WERI-Rb-1 (cell line): Measurements from ENCODE around the gene PRDM11.

Source experiments
- DNase-seq: peaks from one replicate; pipeline ENCODE4 v3.0.0-alpha.2; 2020
- H3K27ac ChIP-seq: fragments of 250-450 bp; sonication (Bioruptor Pico); 2 replicates; pipeline ENCODE4 v1.5.1; 2020; ENCODE audit warnings: mild to moderate bottlenecking, moderate library complexity
- H3K27me3 ChIP-seq: fragments of 250-450 bp; sonication (Bioruptor Pico); 2 replicates; pipeline ENCODE4 v1.5.1; 2021; ENCODE audit warnings: mild to moderate bottlenecking, low read depth, moderate library complexity; ENCODE audit not compliant: insufficient read depth, severe bottlenecking
- H3K36me3 ChIP-seq: fragments of 250-450 bp; sonication (Bioruptor Pico); 2 replicates; pipeline ENCODE4 v1.5.1; 2020; ENCODE audit warnings: mild to moderate bottlenecking, moderate library complexity
- H3K4me3 ChIP-seq: 2 replicates; pipeline ENCODE4 v1.5.1; 2011; ENCODE audit warnings: low read depth, mild to moderate bottlenecking, control low read depth, low read length
- H3K9me3 ChIP-seq: fragments of 250-450 bp; sonication (Bioruptor Pico); 2 replicates; pipeline ENCODE4 v1.5.1; 2021; ENCODE audit warnings: mild to moderate bottlenecking, moderate library complexity; ENCODE audit not compliant: severe bottlenecking
- TF ChIP-seq, protein P1 (sequence below): IDR thresholded peaks from 2 replicates; pipeline ENCODE4 v1.5.1; 2011; ENCODE audit warnings: low read depth, mild to moderate bottlenecking, control low read depth, inconsistent platforms, low read length

The PRDM11 gene

GRCh38 chr11:45143494-45143893 is 2.9 kb upstream of the PRDM11 start:
- Histone ChIP-seq H3K9me3 (no peaks in the 10 kb centered on the region), H3K27me3 (peaks cover 3% of the 10 kb centered on the region), H3K36me3 (no peaks in the 10 kb centered on the region), H3K27ac (no peak overlapping the region), H3K4me3 (no peak overlapping the region)
- no peak for DNase-seq
- TF ChIP-seq, protein P1, sequence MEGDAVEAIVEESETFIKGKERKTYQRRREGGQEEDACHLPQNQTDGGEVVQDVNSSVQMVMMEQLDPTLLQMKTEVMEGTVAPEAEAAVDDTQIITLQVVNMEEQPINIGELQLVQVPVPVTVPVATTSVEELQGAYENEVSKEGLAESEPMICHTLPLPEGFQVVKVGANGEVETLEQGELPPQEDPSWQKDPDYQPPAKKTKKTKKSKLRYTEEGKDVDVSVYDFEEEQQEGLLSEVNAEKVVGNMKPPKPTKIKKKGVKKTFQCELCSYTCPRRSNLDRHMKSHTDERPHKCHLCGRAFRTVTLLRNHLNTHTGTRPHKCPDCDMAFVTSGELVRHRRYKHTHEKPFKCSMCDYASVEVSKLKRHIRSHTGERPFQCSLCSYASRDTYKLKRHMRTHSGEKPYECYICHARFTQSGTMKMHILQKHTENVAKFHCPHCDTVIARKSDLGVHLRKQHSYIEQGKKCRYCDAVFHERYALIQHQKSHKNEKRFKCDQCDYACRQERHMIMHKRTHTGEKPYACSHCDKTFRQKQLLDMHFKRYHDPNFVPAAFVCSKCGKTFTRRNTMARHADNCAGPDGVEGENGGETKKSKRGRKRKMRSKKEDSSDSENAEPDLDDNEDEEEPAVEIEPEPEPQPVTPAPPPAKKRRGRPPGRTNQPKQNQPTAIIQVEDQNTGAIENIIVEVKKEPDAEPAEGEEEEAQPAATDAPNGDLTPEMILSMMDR: no peak

- Histone ChIP-seq H3K36me3 (no peaks in the 10 kb centered on the region), H3K27ac (no peak overlapping the region)
- TF ChIP-seq, protein P1: no peak
These were observed 2.0 kb upstream of the PRDM11 start for GRCh38 chr11:45144126-45145082.

GRCh38 chr11:45145083-45145378 is 1.4 kb upstream of the PRDM11 start:
- DNase-seq: no peak
- peaks cover 4% of the 10 kb centered on the region for H3K9me3 ChIP-seq
- no peaks in the 10 kb centered on the region for H3K36me3 ChIP-seq
- TF ChIP-seq, protein P1: no peak
- H3K4me3 ChIP-seq: no peak overlapping the region
- peaks cover 3% of the 10 kb centered on the region for H3K27me3 ChIP-seq
- H3K27ac ChIP-seq: no peak overlapping the region

More at GRCh38 chr11:45144126-45145082, 2.0 kb upstream of the PRDM11 start:
- no peak for DNase-seq
- Histone ChIP-seq H3K9me3 (peaks cover under 1% of the 10 kb centered on the region), H3K4me3 (no peak overlapping the region), H3K27me3 (peaks cover 3% of the 10 kb centered on the region)

DNA sequence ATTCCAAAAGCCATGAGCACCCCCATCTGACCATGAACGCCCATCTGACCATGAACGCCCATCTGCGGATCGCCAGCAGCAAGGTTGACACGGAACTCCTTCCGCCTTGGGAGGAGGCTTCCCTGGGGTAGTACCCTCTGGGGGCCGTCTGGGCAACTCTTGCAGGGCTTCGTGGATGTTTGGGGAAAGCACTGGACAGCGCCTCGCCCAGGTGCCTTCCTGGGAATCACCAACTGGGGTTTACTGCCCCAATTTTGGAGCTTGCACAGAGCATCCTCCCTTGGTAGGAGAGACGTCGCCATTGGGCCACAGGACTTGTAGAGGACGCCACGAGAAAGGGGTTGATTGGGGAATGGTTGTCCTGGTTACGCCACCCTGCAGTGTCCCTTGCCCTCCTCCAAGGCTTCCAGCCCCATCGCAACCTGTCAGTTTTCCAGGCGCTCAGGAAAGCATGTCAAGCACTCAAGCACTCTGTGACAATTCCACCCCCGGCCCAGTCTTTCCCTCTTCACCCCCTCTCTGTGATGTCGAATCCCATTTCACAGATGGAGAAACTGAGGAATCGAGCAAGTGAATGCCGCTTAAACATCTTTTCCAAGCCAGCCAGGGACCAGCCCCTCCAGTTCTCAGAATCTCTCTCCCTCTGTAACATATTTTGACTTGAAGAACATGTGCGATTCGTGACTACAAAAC is 914 bp upstream of the PRDM11 start:
- peaks cover 4% of the 10 kb centered on the region for H3K9me3 ChIP-seq
- H3K27ac ChIP-seq: no peak overlapping the region
- no peak for DNase-seq
- H3K36me3 ChIP-seq: no peaks in the 10 kb centered on the region
- TF ChIP-seq, protein P1: no peak
- peaks cover 3% of the 10 kb centered on the region for H3K27me3 ChIP-seq
- H3K4me3 ChIP-seq: peak overlapping the region; percentile 68

GRCh38 chr11:45147017-45147728 is 734 bp downstream of the PRDM11 start:
- Histone ChIP-seq H3K27me3 (peaks cover 3% of the 10 kb centered on the region), H3K4me3 (peak overlapping the region; percentile 70), H3K27ac (peak overlapping the region; percentile 82), H3K9me3 (peaks cover 4% of the 10 kb centered on the region), H3K36me3 (no peaks in the 10 kb centered on the region)
- TF ChIP-seq, protein P1: no peak
- peak; percentile 96 for DNase-seq
